CD14-positive monocyte (primary cell): Measurements from ENCODE around the gene TMEM114. TPM values are rescaled to one million over a fixed set of nuclear protein-coding genes. Genes with fewer than 3 reads are reported as not detected.

Experiments used
- DNase-seq, 3 donors: peaks; one replicate each; pipeline ENCODE4 v3.0.0-alpha.2; 2011 to 2022
- H2AFZ ChIP-seq: 2 replicates; pipeline ENCODE4 v1.6.0; 2012; ENCODE audit warnings: mild to moderate bottlenecking, low read depth, low read length, inconsistent platforms; ENCODE audit not compliant: insufficient read depth, poor library complexity, severe bottlenecking
- H3K27ac ChIP-seq, 2 donors: 1 replicate in 1 of 2; 2 replicates in 1 of 2; pipeline ENCODE4 v1.5.1; 2012 to 2013; ENCODE audit warnings: low read length in 2 of 2, control low read depth in 1 of 2, inconsistent platforms in 1 of 2, low read depth in 1 of 2, mild to moderate bottlenecking in 1 of 2
- H3K27me3 ChIP-seq, 2 donors: one replicate each; pipeline versions ENCODE4 v1.6.0 to v1.6.1; 2011 to 2013; ENCODE audit warnings: low read length in 2 of 2; ENCODE audit not compliant: control insufficient read depth in 2 of 2, insufficient read depth in 2 of 2
- H3K36me3 ChIP-seq, 2 donors: replicated peaks in 1 of 2; 1 replicate in 1 of 2; 2 replicates in 1 of 2; pipeline versions ENCODE4 v1.5.1 to v1.6.1; 2012 to 2013; ENCODE audit warnings: low read length in 2 of 2, control low read depth in 1 of 2, inconsistent platforms in 1 of 2, mild to moderate bottlenecking in 1 of 2; ENCODE audit not compliant: insufficient read depth in 2 of 2, control insufficient read depth in 1 of 2
- H3K4me1 ChIP-seq, 2 donors: 1 replicate in 1 of 2; 2 replicates in 1 of 2; pipeline versions ENCODE4 v1.5.1 to v1.6.1; 2012 to 2013; ENCODE audit warnings: low read length in 2 of 2, control low read depth in 1 of 2, inconsistent platforms in 1 of 2, mild to moderate bottlenecking in 1 of 2, moderate library complexity in 1 of 2; ENCODE audit not compliant: insufficient read depth in 2 of 2, control insufficient read depth in 1 of 2
- H3K4me2 ChIP-seq: replicated peaks from 2 replicates; pipeline ENCODE3; 2012; ENCODE audit warnings: low read length, moderate library complexity, mild to moderate bottlenecking; ENCODE audit not compliant: poor library complexity, severe bottlenecking; ENCODE audit errors: extremely low read depth
- H3K4me3 ChIP-seq, 3 experiments: fragments of 200-600 bp in 1 of 3; sonication (generic) in 1 of 3; replicated peaks in 1 of 3; 1 replicate in 2 of 3; 2 replicates in 1 of 3; pipeline ENCODE4 v1.5.1; 2011 to 2013; ENCODE audit warnings: low read length in 3 of 3, mild to moderate bottlenecking in 3 of 3, control low read depth in 2 of 3, low read depth in 2 of 3, inconsistent platforms in 1 of 3, moderate library complexity in 1 of 3
- H3K79me2 ChIP-seq: 2 replicates; pipeline ENCODE4 v1.6.0; 2012; ENCODE audit warnings: mild to moderate bottlenecking, control low read depth, inconsistent platforms, low read length, moderate library complexity; ENCODE audit not compliant: insufficient read depth
- H3K9ac ChIP-seq: 2 replicates; pipeline ENCODE4 v1.6.0; 2017; ENCODE audit warnings: low read length, mild to moderate bottlenecking; ENCODE audit not compliant: insufficient read depth, poor library complexity, severe bottlenecking
- H3K9me3 ChIP-seq, 2 donors: replicated peaks in 1 of 2; 1 replicate in 1 of 2; 2 replicates in 1 of 2; pipeline versions ENCODE4 v1.5.1 to v1.6.1; 2012 to 2013; ENCODE audit warnings: low read length in 2 of 2, control low read depth in 1 of 2; ENCODE audit not compliant: control insufficient read depth in 1 of 2, insufficient read depth in 1 of 2
- H4K20me1 ChIP-seq: 2 replicates; pipeline ENCODE4 v1.6.0; 2012; ENCODE audit warnings: mild to moderate bottlenecking, low read length, control low read depth, moderate library complexity; ENCODE audit not compliant: insufficient read depth
- H3K27ac Mint-ChIP-seq, 7 donors: one replicate each; pipeline ENCODE4 v1.8.0; 2020; ENCODE audit warnings: mild to moderate bottlenecking in 7 of 7, mixed read lengths in 7 of 7, moderate library complexity in 6 of 7, inconsistent platforms in 2 of 7
- H3K27me3 Mint-ChIP-seq, 3 donors: one replicate each; pipeline ENCODE4 v1.8.0; 2021 to 2022; ENCODE audit warnings: low read depth in 3 of 3, mild to moderate bottlenecking in 3 of 3, mixed read lengths in 3 of 3, moderate library complexity in 3 of 3, inconsistent platforms in 1 of 3
- H3K36me3 Mint-ChIP-seq, 2 donors: one replicate each; pipeline ENCODE4 v1.8.0; 2020; ENCODE audit warnings: mixed read lengths in 2 of 2, inconsistent platforms in 1 of 2, mild to moderate bottlenecking in 1 of 2
- H3K4me1 Mint-ChIP-seq: one replicate; pipeline ENCODE4 v1.8.0; 2020; ENCODE audit warnings: mild to moderate bottlenecking, mixed read lengths
- H3K4me3 Mint-ChIP-seq, 2 donors: one replicate each; pipeline ENCODE4 v1.8.0; 2020; ENCODE audit warnings: mild to moderate bottlenecking in 2 of 2, mixed read lengths in 2 of 2, moderate library complexity in 1 of 2
- H3K9me3 Mint-ChIP-seq, 7 donors: one replicate each; pipeline ENCODE4 v1.8.0; 2020 to 2022; ENCODE audit warnings: mixed read lengths in 7 of 7, mild to moderate bottlenecking in 6 of 7, moderate library complexity in 6 of 7, inconsistent platforms in 2 of 7
- WGBS: methylation state at CpG from one replicate; pipeline ENCODE4 v1.1.5; 2013; ENCODE audit warnings: missing lambda C conversion rate; ENCODE audit not compliant: insufficient coverage; 5-methylcytosine and 5-hydroxymethylcytosine counted together
- intact Hi-C, 2 donors: fragments of 100-400 bp; cut with micrococcal nuclease; formaldehyde crosslinking; loops; one replicate each; pipeline versions ENCODE4 v1.15.0 to v1.15.1; 2023
- polyA plus RNA-seq, 3 donors: library from polyadenylated mRNA; depleted of rRNA in 1 of 3; unstranded in 2 of 3; stranded (reverse) in 1 of 3; fragments of 300-500 nt in 2 of 3; fragments of >200 nt in 1 of 3; fragmentation: Illumina TruSeq in 2 of 3; gene quantifications; 1 replicate in 2 of 3; 2 replicates in 1 of 3; pipeline ENCODE4 v1.2.3, GENCODE V29; 2012 to 2021
- TF ChIP-seq, protein P1 (sequence below): fragments of 200-600 bp; IDR thresholded peaks from one replicate; pipeline ENCODE4 v1.8.0; 2022; ENCODE audit warnings: antibody characterized with exemption, mild to moderate bottlenecking

Gene TMEM114
- polyA plus RNA-seq, 3 donors: not detected

- WGBS: 86% methylated on average over 2 of the region's 6 CpGs
- H3K4me1 Mint-ChIP-seq: no peaks in the 10 kb centered on the region
- H3K9me3 Mint-ChIP-seq: peaks cover 0 to 5% (median 0%) of the 10 kb centered on the region in 7 donors
- DNase-seq: no peak
- Histone ChIP-seq H3K4me3 (no peak overlapping the region), H3K4me1 (no peaks in the 10 kb centered on the region), H3K79me2 (no peaks in the 10 kb centered on the region), H4K20me1 (no peaks in the 10 kb centered on the region), H2AFZ (no peak overlapping the region), H3K4me2 (no peak overlapping the region), H3K36me3 (no peaks in the 10 kb centered on the region), H3K9ac (no peak overlapping the region), H3K27ac (no peak overlapping the region), H3K9me3 (no peaks in the 10 kb centered on the region), H3K27me3 (peaks cover 0 to 2% of the 10 kb centered on the region in 2 donors)
- H3K27ac Mint-ChIP-seq: no peak overlapping the region
- peaks cover 5 to 9% (median 6%) of the 10 kb centered on the region in 3 donors for H3K27me3 Mint-ChIP-seq
- H3K4me3 Mint-ChIP-seq: no peak overlapping the region
- H3K36me3 Mint-ChIP-seq: no peaks in the 10 kb centered on the region
- intact Hi-C loops: no loop called here
- TF ChIP-seq, protein P1, sequence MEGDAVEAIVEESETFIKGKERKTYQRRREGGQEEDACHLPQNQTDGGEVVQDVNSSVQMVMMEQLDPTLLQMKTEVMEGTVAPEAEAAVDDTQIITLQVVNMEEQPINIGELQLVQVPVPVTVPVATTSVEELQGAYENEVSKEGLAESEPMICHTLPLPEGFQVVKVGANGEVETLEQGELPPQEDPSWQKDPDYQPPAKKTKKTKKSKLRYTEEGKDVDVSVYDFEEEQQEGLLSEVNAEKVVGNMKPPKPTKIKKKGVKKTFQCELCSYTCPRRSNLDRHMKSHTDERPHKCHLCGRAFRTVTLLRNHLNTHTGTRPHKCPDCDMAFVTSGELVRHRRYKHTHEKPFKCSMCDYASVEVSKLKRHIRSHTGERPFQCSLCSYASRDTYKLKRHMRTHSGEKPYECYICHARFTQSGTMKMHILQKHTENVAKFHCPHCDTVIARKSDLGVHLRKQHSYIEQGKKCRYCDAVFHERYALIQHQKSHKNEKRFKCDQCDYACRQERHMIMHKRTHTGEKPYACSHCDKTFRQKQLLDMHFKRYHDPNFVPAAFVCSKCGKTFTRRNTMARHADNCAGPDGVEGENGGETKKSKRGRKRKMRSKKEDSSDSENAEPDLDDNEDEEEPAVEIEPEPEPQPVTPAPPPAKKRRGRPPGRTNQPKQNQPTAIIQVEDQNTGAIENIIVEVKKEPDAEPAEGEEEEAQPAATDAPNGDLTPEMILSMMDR: no peak
These were observed 52.5 kb downstream of the TMEM114 start for GRCh38 chr16:8537691-8538342.

DNA sequence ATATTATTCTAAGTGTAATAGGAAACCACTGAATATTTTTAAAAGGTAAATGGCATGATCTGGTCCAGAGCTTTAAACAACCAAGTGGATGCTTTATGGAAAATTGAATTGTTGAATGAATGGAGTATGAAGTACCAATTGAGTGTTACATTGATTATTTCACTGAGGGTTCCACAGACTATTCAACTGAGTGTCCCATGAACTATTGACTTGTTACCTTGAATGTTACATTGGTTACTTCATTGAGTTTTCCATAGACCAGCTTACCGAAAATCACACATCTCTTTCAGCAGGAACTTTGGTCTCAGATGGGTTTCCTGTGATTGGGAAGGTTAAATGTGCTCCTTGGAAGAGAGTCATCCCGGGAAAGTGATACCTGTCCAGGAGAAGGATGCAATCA, 56.8 kb downstream of the TMEM114 start:
- DNase-seq: no peak
- H3K27me3 ChIP-seq: peaks cover 0 to 2% of the 10 kb centered on the region in 2 donors
- no peak overlapping the region for H3K9ac ChIP-seq
- 100% methylated on average over 1 of the region's 2 CpGs for WGBS
- intact Hi-C loops: no loop called here
- no peak overlapping the region for H3K27ac ChIP-seq
- Mint-ChIP-seq H3K36me3 (no peaks in the 10 kb centered on the region), H3K27ac (no peak overlapping the region), H3K9me3 (peaks cover 0 to 5% (median 0%) of the 10 kb centered on the region in 7 donors), H3K27me3 (peaks cover 5 to 12% (median 11%) of the 10 kb centered on the region in 3 donors), H3K4me3 (no peak overlapping the region), H3K4me1 (no peaks in the 10 kb centered on the region)
- TF ChIP-seq, protein P1: no peak
- no peak overlapping the region for H3K4me2 ChIP-seq
- H3K36me3 ChIP-seq: no peaks in the 10 kb centered on the region
- H3K9me3 ChIP-seq: no peaks in the 10 kb centered on the region
- no peak overlapping the region for H3K4me3 ChIP-seq
- H2AFZ ChIP-seq: no peak overlapping the region
- no peaks in the 10 kb centered on the region for H3K4me1 ChIP-seq
- no peaks in the 10 kb centered on the region for H3K79me2 ChIP-seq
- no peaks in the 10 kb centered on the region for H4K20me1 ChIP-seq
